DMS 273 (cell line): ENCODE results near the gene SEMA6A.
"Not testable (repeated sequence)": the region's sequence is repeated elsewhere in the genome, so short reads cannot be mapped to it uniquely, and the experiment has no call there.

Experiments used
- DNase-seq: peaks from one replicate; lab custom pipeline; 2025; ENCODE audit not compliant: unreplicated experiment; lab: John Stamatoyannopoulos, UW

SEMA6A gene

GRCh38 chr5:116554764-116555163 is 19.9 kb downstream of the SEMA6A start:
- DNase-seq = peak; percentile 94

- peak; percentile 27 for DNase-seq
Observed at GRCh38 chr5:116553366-116553765, 21.3 kb downstream of the SEMA6A start.

GRCh38 chr5:116550082-116550481 is 24.5 kb downstream of the SEMA6A start:
- no peak for DNase-seq

- no peak for DNase-seq
Observed at GRCh38 chr5:116546743-116547124, 27.9 kb downstream of the SEMA6A start.

- DNase-seq = no peak
Observed at GRCh38 chr5:116546033-116546742, 28.4 kb downstream of the SEMA6A start.

GRCh38 chr5:116545465-116545864 is 29.2 kb downstream of the SEMA6A start:
- not testable (repeated sequence) for DNase-seq

GRCh38 chr5:116544531-116545241 is 29.9 kb downstream of the SEMA6A start:
- DNase-seq = no peak

- DNase-seq = peak; percentile 63
Observed at GRCh38 chr5:116543501-116543900, 31.1 kb downstream of the SEMA6A start.

GRCh38 chr5:116542619-116543018 is 32.0 kb downstream of the SEMA6A start:
- no peak for DNase-seq

- DNase-seq = no peak
Observed at GRCh38 chr5:116539222-116539621, 35.4 kb downstream of the SEMA6A start.

GRCh38 chr5:116536316-116537083 is 38.1 kb downstream of the SEMA6A start:
- DNase-seq = no peak

- DNase-seq = no peak
Observed at GRCh38 chr5:116534964-116535651, 39.5 kb downstream of the SEMA6A start.

GRCh38 chr5:116532762-116533525 is 41.7 kb downstream of the SEMA6A start:
- peak; percentile 57 for DNase-seq

- no peak for DNase-seq
Observed at GRCh38 chr5:116531635-116532034, 43.0 kb downstream of the SEMA6A start.

- no peak for DNase-seq
Observed at GRCh38 chr5:116531117-116531516, 43.5 kb downstream of the SEMA6A start.

GRCh38 chr5:116530276-116530675 is 44.3 kb downstream of the SEMA6A start:
- no peak for DNase-seq

GRCh38 chr5:116529615-116530014 is 45.0 kb downstream of the SEMA6A start:
- no peak for DNase-seq

GRCh38 chr5:116528519-116529234 is 45.9 kb downstream of the SEMA6A start:
- peak; percentile 23 for DNase-seq

GRCh38 chr5:116527582-116527981 is 47.0 kb downstream of the SEMA6A start:
- DNase-seq = no peak

GRCh38 chr5:116525674-116526073 is 48.9 kb downstream of the SEMA6A start:
- no peak for DNase-seq
